HUES64 (cell line): Measurements from ENCODE around the gene MEGF6.
A peak's percentile ranks its signal among the peaks of the same experiment; 100 is the strongest.

ENCODE experiments used
- H3K27ac ChIP-seq: 2 replicates; pipeline ENCODE4 v1.7.0; 2013; ENCODE audit warnings: low read depth, low read length, inconsistent platforms
- H3K27me3 ChIP-seq: 2 replicates; pipeline ENCODE4 v1.6.1; 2013; ENCODE audit warnings: mild to moderate bottlenecking, low read length; ENCODE audit not compliant: insufficient read depth
- H3K36me3 ChIP-seq: 2 replicates; pipeline ENCODE4 v1.6.1; 2013; ENCODE audit warnings: mild to moderate bottlenecking, low read length; ENCODE audit not compliant: insufficient read depth
- H3K4me1 ChIP-seq: 2 replicates; pipeline ENCODE4 v1.6.1; 2013; ENCODE audit warnings: mild to moderate bottlenecking, low read length, moderate library complexity; ENCODE audit not compliant: insufficient read depth
- H3K4me3 ChIP-seq: 2 replicates; pipeline ENCODE4 v1.5.1; 2013; ENCODE audit warnings: mild to moderate bottlenecking, low read length, moderate library complexity
- H3K9ac ChIP-seq: 2 replicates; pipeline ENCODE4 v1.6.1; 2013; ENCODE audit warnings: mild to moderate bottlenecking, low read depth, low read length
- H3K9me3 ChIP-seq: 2 replicates; pipeline ENCODE4 v1.6.1; 2013; ENCODE audit warnings: low read depth, low read length; ENCODE audit not compliant: insufficient read depth
- WGBS: fragments of 150-250, 120-280 bp; methylation state at CpG from one replicate; pipeline ENCODE4 v1.1.7; 2013; ENCODE audit warnings: missing lambda C conversion rate; 5-methylcytosine and 5-hydroxymethylcytosine counted together

MEGF6 gene

GRCh38 chr1:3530086-3530925 lies 81.0 kb downstream of the MEGF6 start:
- Histone ChIP-seq H3K4me1 (peaks cover 3% of the 10 kb centered on the region; the same call in 1 of the 2 replicates), H3K9me3 (no peaks in the 10 kb centered on the region), H3K36me3 (no peaks in the 10 kb centered on the region), H3K27me3 (peaks cover 31% of the 10 kb centered on the region), H3K4me3 (peak overlapping the region; percentile 52), H3K9ac (peak overlapping the region; percentile 66; the same call in 1 of the 2 replicates), H3K27ac (no peak overlapping the region)
- WGBS: 45% methylated on average over 32 of the region's 32 CpGs

- 89% methylated on average over 17 of the region's 17 CpGs for WGBS
- no peaks in the 10 kb centered on the region for H3K9me3 ChIP-seq
- peaks cover 31% of the 10 kb centered on the region for H3K27me3 ChIP-seq
- peaks cover 3% of the 10 kb centered on the region; the same call in 1 of the 2 replicates for H3K4me1 ChIP-seq
- no peak overlapping the region for H3K9ac ChIP-seq
- H3K4me3 ChIP-seq: no peak overlapping the region
- no peak overlapping the region for H3K27ac ChIP-seq
- H3K36me3 ChIP-seq: no peaks in the 10 kb centered on the region
These were observed 82.1 kb downstream of the MEGF6 start for GRCh38 chr1:3529099-3529729.

- Histone ChIP-seq H3K9ac (no peak overlapping the region), H3K4me1 (peaks cover 3% of the 10 kb centered on the region; the same call in 1 of the 2 replicates), H3K9me3 (no peaks in the 10 kb centered on the region), H3K27ac (no peak overlapping the region), H3K4me3 (no peak overlapping the region), H3K36me3 (no peaks in the 10 kb centered on the region), H3K27me3 (peaks cover 26% of the 10 kb centered on the region)
- 93% methylated on average over 12 of the region's 12 CpGs for WGBS
These were observed 83.5 kb downstream of the MEGF6 start for GRCh38 chr1:3527774-3528173.

GRCh38 chr1:3525551-3526482 lies 85.5 kb downstream of the MEGF6 start:
- 95% methylated on average over 24 of the region's 24 CpGs for WGBS
- no peaks in the 10 kb centered on the region for H3K9me3 ChIP-seq
- peaks cover 3% of the 10 kb centered on the region; the same call in 1 of the 2 replicates for H3K4me1 ChIP-seq
- H3K36me3 ChIP-seq: no peaks in the 10 kb centered on the region
- H3K4me3 ChIP-seq: no peak overlapping the region
- peaks cover 16% of the 10 kb centered on the region for H3K27me3 ChIP-seq
- no peak overlapping the region for H3K9ac ChIP-seq
- H3K27ac ChIP-seq: no peak overlapping the region

GRCh38 chr1:3524556-3525203 lies 86.6 kb downstream of the MEGF6 start:
- Histone ChIP-seq H3K9ac (no peak overlapping the region), H3K36me3 (no peaks in the 10 kb centered on the region), H3K27me3 (peaks cover 5% of the 10 kb centered on the region), H3K4me3 (no peak overlapping the region), H3K27ac (no peak overlapping the region), H3K9me3 (no peaks in the 10 kb centered on the region), H3K4me1 (no peaks in the 10 kb centered on the region)
- 88% methylated on average over 20 of the region's 20 CpGs for WGBS

- Histone ChIP-seq H3K27me3 (no peaks in the 10 kb centered on the region), H3K9ac (no peak overlapping the region), H3K27ac (no peak overlapping the region), H3K4me1 (no peaks in the 10 kb centered on the region), H3K36me3 (no peaks in the 10 kb centered on the region), H3K9me3 (no peaks in the 10 kb centered on the region), H3K4me3 (no peak overlapping the region)
- 94% methylated on average over 13 of the region's 13 CpGs for WGBS
These were observed 87.3 kb downstream of the MEGF6 start for GRCh38 chr1:3523980-3524379.

- Histone ChIP-seq H3K36me3 (no peaks in the 10 kb centered on the region), H3K27ac (no peak overlapping the region), H3K27me3 (no peaks in the 10 kb centered on the region), H3K4me1 (no peaks in the 10 kb centered on the region), H3K9ac (no peak overlapping the region), H3K9me3 (peaks cover 3% of the 10 kb centered on the region; the same call in 1 of the 2 replicates), H3K4me3 (no peak overlapping the region)
- WGBS: 83% methylated on average over 19 of the region's 19 CpGs
These were observed 88.6 kb downstream of the MEGF6 start for GRCh38 chr1:3522564-3523265.

- WGBS: 94% methylated on average over 13 of the region's 13 CpGs
- Histone ChIP-seq H3K4me1 (no peaks in the 10 kb centered on the region), H3K27ac (no peak overlapping the region), H3K9me3 (peaks cover 3% of the 10 kb centered on the region; the same call in 1 of the 2 replicates), H3K9ac (no peak overlapping the region), H3K36me3 (no peaks in the 10 kb centered on the region), H3K4me3 (no peak overlapping the region), H3K27me3 (no peaks in the 10 kb centered on the region)
These were observed 89.2 kb downstream of the MEGF6 start for GRCh38 chr1:3522112-3522511.

GRCh38 chr1:3521426-3521825 lies 89.9 kb downstream of the MEGF6 start:
- Histone ChIP-seq H3K36me3 (no peaks in the 10 kb centered on the region), H3K9ac (no peak overlapping the region), H3K27ac (no peak overlapping the region), H3K27me3 (no peaks in the 10 kb centered on the region), H3K9me3 (peaks cover 3% of the 10 kb centered on the region; the same call in 1 of the 2 replicates), H3K4me1 (no peaks in the 10 kb centered on the region), H3K4me3 (no peak overlapping the region)
- WGBS: 92% methylated on average over 16 of the region's 16 CpGs
